NCI-H2107 treated with DMSO at 0.1 percent for 48 hours (cell line): ENCODE data around the gene STMN3.

Experiments used
- DNase-seq: peaks from one replicate; lab custom pipeline; 2025; ENCODE audit not compliant: unreplicated experiment; lab: John Stamatoyannopoulos, UW

Gene STMN3

GRCh38 chr20:63591147-63591533 is 62.1 kb downstream of the STMN3 start:
- DNase-seq, result no peak

- DNase-seq, result no peak
Measured at GRCh38 chr20:63590218-63591146, 62.7 kb downstream of the STMN3 start.
